SU-DHL-6 (cell line): ENCODE results near the gene SUSD6.
A peak's percentile ranks its signal among the peaks of the same experiment; 100 is the strongest.

ENCODE experiments used
- H2AFZ ChIP-seq: fragments of 200-600 bp; sonication (generic); 2 replicates; pipeline ENCODE4 v1.6.1; 2014; ENCODE audit warnings: low read depth, mild to moderate bottlenecking, moderate library complexity, mixed read lengths, antibody characterized with exemption, low read length; ENCODE audit not compliant: severe bottlenecking
- H3F3A ChIP-seq: fragments of 200-600 bp; shearing (Covaris generic); 2 replicates; pipeline ENCODE4 v1.6.0; 2016; ENCODE audit warnings: antibody characterized with exemption, mild to moderate bottlenecking; ENCODE audit not compliant: insufficient read depth
- H3K27ac ChIP-seq: fragments of 200-600 bp; sonication (generic); 2 replicates; pipeline ENCODE4 v1.5.1; 2016; ENCODE audit warnings: low read depth, mild to moderate bottlenecking, low read length, moderate library complexity, mixed read lengths
- H3K27me3 ChIP-seq: fragments of 200-600 bp; sonication (generic), shearing (Covaris generic); 2 replicates; pipeline ENCODE4 v1.6.0; 2014; ENCODE audit warnings: mild to moderate bottlenecking, low read length
- H3K36me3 ChIP-seq: fragments of 200-600 bp; sonication (generic); 2 replicates; pipeline ENCODE4 v1.6.1; 2014; ENCODE audit warnings: mild to moderate bottlenecking, low read length, mixed read lengths
- H3K4me2 ChIP-seq: fragments of 300-600, 200-600 bp; shearing (Covaris generic), sonication (generic); 2 replicates; pipeline ENCODE4 v1.6.0; 2014; ENCODE audit warnings: low read length, low read depth, mild to moderate bottlenecking; ENCODE audit not compliant: poor library complexity, severe bottlenecking
- H3K4me3 ChIP-seq: fragments of 200-600 bp; sonication (generic); 2 replicates; pipeline ENCODE4 v1.5.1; 2014; ENCODE audit warnings: antibody characterized with exemption, low read length, mild to moderate bottlenecking, mixed read lengths; ENCODE audit not compliant: insufficient read depth, poor library complexity, severe bottlenecking
- H3K79me2 ChIP-seq: fragments of 200-600 bp; sonication (generic); 2 replicates; pipeline ENCODE4 v1.6.1; 2014; ENCODE audit warnings: mild to moderate bottlenecking, low read length, moderate library complexity; ENCODE audit not compliant: insufficient read depth
- H3K9ac ChIP-seq: fragments of 200-600 bp; sonication (generic); 2 replicates; pipeline ENCODE4 v1.7.0; 2014; ENCODE audit warnings: mild to moderate bottlenecking, low read length
- H3K9me2 ChIP-seq: fragments of 200-600 bp; sonication (generic); replicated peaks from 2 replicates; pipeline ENCODE4 v1.6.1; 2014; ENCODE audit warnings: low read length; ENCODE audit not compliant: insufficient read depth
- H3K9me3 ChIP-seq: fragments of 200-600 bp; sonication (generic); 2 replicates; pipeline ENCODE4 v1.6.1; 2014; ENCODE audit warnings: low read length, mixed read lengths; ENCODE audit not compliant: insufficient read depth
- H4K20me1 ChIP-seq: fragments of 200-600 bp; sonication (generic); 2 replicates; pipeline ENCODE4 v1.6.1; 2014; ENCODE audit warnings: low read depth, mild to moderate bottlenecking, antibody characterized with exemption, low read length, moderate library complexity, mixed read lengths
- CTCF ChIP-seq: fragments of 200-600 bp; sonication (generic); IDR thresholded peaks from one replicate; pipeline ENCODE4 v1.5.1; 2017; ENCODE audit warnings: antibody characterized with exemption, mild to moderate bottlenecking, low read length, moderate library complexity; ENCODE audit not compliant: insufficient read depth, poor library complexity, severe bottlenecking
- EZH2phosphoT487 ChIP-seq: fragments of 200-600 bp; sonication (generic), shearing (Covaris generic); conservative IDR thresholded peaks from 2 replicates; pipeline ENCODE4 v1.6.1; 2018; ENCODE audit warnings: mild to moderate bottlenecking, antibody characterized with exemption, low read length, moderate library complexity, mixed read lengths

The SUSD6 gene

GRCh38 chr14:69615121-69615495 lies 3.7 kb downstream of the SUSD6 start:
- peaks cover 10% of the 10 kb centered on the region; the same call in 1 of the 2 replicates for H4K20me1 ChIP-seq
- peak overlapping the region; percentile 79 for H3K9ac ChIP-seq
- peaks cover 38% of the 10 kb centered on the region for H3F3A ChIP-seq
- no peak overlapping the region for H2AFZ ChIP-seq
- H3K9me2 ChIP-seq = no peaks in the 10 kb centered on the region
- H3K4me2 ChIP-seq = peak overlapping the region; percentile 91
- no peaks in the 10 kb centered on the region for H3K9me3 ChIP-seq
- H3K79me2 ChIP-seq = peaks cover 63% of the 10 kb centered on the region
- H3K27me3 ChIP-seq = no peaks in the 10 kb centered on the region
- H3K27ac ChIP-seq = peak overlapping the region; percentile 95
- peak overlapping the region; percentile 22 for H3K4me3 ChIP-seq
- H3K36me3 ChIP-seq = peaks cover 5% of the 10 kb centered on the region; the same call in 1 of the 2 replicates
- TF ChIP-seq EZH2phosphoT487 = no peak
- TF ChIP-seq CTCF = no peak

- TF ChIP-seq CTCF = no peak
- H3K36me3 ChIP-seq = peaks cover 5% of the 10 kb centered on the region; the same call in 1 of the 2 replicates
- no peaks in the 10 kb centered on the region for H3K9me2 ChIP-seq
- H3K27me3 ChIP-seq = no peaks in the 10 kb centered on the region
- no peak overlapping the region for H2AFZ ChIP-seq
- no peaks in the 10 kb centered on the region for H3K9me3 ChIP-seq
- H3K27ac ChIP-seq = peak overlapping the region; percentile 95
- H3K9ac ChIP-seq = peak overlapping the region; percentile 79
- H3F3A ChIP-seq = peaks cover 38% of the 10 kb centered on the region
- H3K4me2 ChIP-seq = peak overlapping the region; percentile 91
- H3K79me2 ChIP-seq = peaks cover 69% of the 10 kb centered on the region
- peak overlapping the region; percentile 22 for H3K4me3 ChIP-seq
- peaks cover 10% of the 10 kb centered on the region; the same call in 1 of the 2 replicates for H4K20me1 ChIP-seq
Measured at GRCh38 chr14:69615496-69616407, 4.4 kb downstream of the SUSD6 start.

GRCh38 chr14:69616408-69616773 lies 5.0 kb downstream of the SUSD6 start:
- Histone ChIP-seq H3K79me2 (peaks cover 76% of the 10 kb centered on the region), H3K9me2 (no peaks in the 10 kb centered on the region), H2AFZ (no peak overlapping the region), H4K20me1 (peaks cover 15% of the 10 kb centered on the region; the same call in 1 of the 2 replicates), H3K4me3 (peak overlapping the region; percentile 22), H3K9ac (peak overlapping the region; percentile 79), H3K27ac (peak overlapping the region; percentile 95), H3K4me2 (peak overlapping the region; percentile 91), H3F3A (peaks cover 38% of the 10 kb centered on the region), H3K9me3 (no peaks in the 10 kb centered on the region), H3K36me3 (peaks cover 5% of the 10 kb centered on the region; the same call in 1 of the 2 replicates), H3K27me3 (no peaks in the 10 kb centered on the region)
- no peak for TF ChIP-seq EZH2phosphoT487
- no peak for TF ChIP-seq CTCF
